Neural cell (in vitro differentiated cells): ENCODE measurements around the gene MACF1. TPM values are rescaled to one million over a fixed set of nuclear protein-coding genes. Genes with fewer than 3 reads are reported as not detected.

Experiments used
- H2AFZ ChIP-seq: fragments of 200-600, 300-800 bp; sonication (generic), shearing (Covaris generic); 2 replicates; pipeline ENCODE4 v1.6.0; 2014; ENCODE audit warnings: low read depth, mild to moderate bottlenecking, antibody characterized with exemption, low read length, moderate library complexity
- H3F3A ChIP-seq: fragments of 200-600 bp; shearing (Covaris generic); 2 replicates; pipeline ENCODE4 v1.6.1; 2016; ENCODE audit warnings: mild to moderate bottlenecking, moderate library complexity, mixed read lengths, antibody characterized with exemption, low read length; ENCODE audit not compliant: insufficient read depth, poor library complexity, severe bottlenecking
- H3K27ac ChIP-seq: fragments of 200-600, 300-800 bp; sonication (generic), shearing (Covaris generic); 2 replicates; pipeline ENCODE4 v1.5.1; 2014; ENCODE audit warnings: mild to moderate bottlenecking, low read length, moderate library complexity
- H3K27me3 ChIP-seq: fragments of 300-800, 200-600 bp; sonication (generic), shearing (Covaris generic); 2 replicates; pipeline ENCODE4 v1.6.0; 2014; ENCODE audit warnings: mild to moderate bottlenecking, low read depth, low read length, moderate library complexity; ENCODE audit not compliant: insufficient read depth
- H3K36me3 ChIP-seq: fragments of 300-800, 200-600 bp; sonication (generic), shearing (Covaris generic); 2 replicates; pipeline ENCODE4 v1.5.1; 2014; ENCODE audit warnings: mild to moderate bottlenecking, antibody characterized with exemption, low read length, moderate library complexity; ENCODE audit not compliant: insufficient read depth
- H3K4me2 ChIP-seq: fragments of 300-800, 200-600 bp; sonication (generic), shearing (Covaris generic); 2 replicates; pipeline ENCODE4 v1.6.0; 2014; ENCODE audit warnings: mild to moderate bottlenecking, low read length
- H3K4me3 ChIP-seq: fragments of 300-800, 200-600 bp; sonication (generic), shearing (Covaris generic); 2 replicates; pipeline ENCODE4 v1.5.1; 2014; ENCODE audit warnings: mild to moderate bottlenecking, low read length, moderate library complexity
- H3K79me2 ChIP-seq: fragments of 200-600 bp; shearing (Covaris generic); replicated peaks from 2 replicates; pipeline ENCODE4 v1.6.0; 2014; ENCODE audit warnings: mild to moderate bottlenecking, low read length, moderate library complexity; ENCODE audit not compliant: insufficient read depth
- H3K9ac ChIP-seq: fragments of 300-800, 200-600 bp; sonication (generic), shearing (Covaris generic); 2 replicates; pipeline ENCODE4 v1.6.1; 2016; ENCODE audit warnings: mild to moderate bottlenecking, low read length, mixed read lengths
- H3K9me2 ChIP-seq: fragments of 200-600 bp; shearing (Covaris generic); 2 replicates; pipeline ENCODE4 v1.6.1; 2016; ENCODE audit warnings: mild to moderate bottlenecking, low read length, mixed read lengths; ENCODE audit not compliant: insufficient read depth
- H3K9me3 ChIP-seq: fragments of 200-600, 300-800 bp; sonication (generic), shearing (Covaris generic); 2 replicates; pipeline ENCODE4 v1.6.1; 2016; ENCODE audit warnings: mild to moderate bottlenecking, mixed run types, low read length, moderate library complexity, mixed read lengths
- H4K20me1 ChIP-seq: fragments of 200-600 bp; shearing (Covaris generic); 2 replicates; pipeline ENCODE4 v1.6.1; 2016; ENCODE audit warnings: mild to moderate bottlenecking, mixed run types; ENCODE audit not compliant: insufficient read depth
- EP300 ChIP-seq: fragments of 450-650 bp; conservative IDR thresholded peaks from 2 replicates; pipeline ENCODE4 v1.6.1; 2014; ENCODE audit warnings: antibody characterized with exemption, mild to moderate bottlenecking, moderate library complexity; ENCODE audit not compliant: poor library complexity, severe bottlenecking
- MXI1 ChIP-seq: fragments of 450-650 bp; conservative IDR thresholded peaks from 2 replicates; pipeline ENCODE4 v1.6.1; 2014; ENCODE audit warnings: antibody characterized with exemption, mild to moderate bottlenecking; ENCODE audit not compliant: poor library complexity, severe bottlenecking
- POLR2AphosphoS5 ChIP-seq: IDR thresholded peaks from 2 replicates; pipeline ENCODE4 v1.6.1; 2012
- RAD21 ChIP-seq: fragments of 450-650 bp; conservative IDR thresholded peaks from 2 replicates; pipeline ENCODE4 v1.6.1; 2014; ENCODE audit warnings: antibody characterized with exemption, mild to moderate bottlenecking, moderate library complexity
- SMC3 ChIP-seq: fragments of 450-650 bp; conservative IDR thresholded peaks from 2 replicates; pipeline ENCODE4 v1.6.1; 2014; ENCODE audit warnings: antibody characterized with exemption, mild to moderate bottlenecking, moderate library complexity; ENCODE audit not compliant: poor library complexity
- polyA plus RNA-seq: library from polyadenylated mRNA; depleted of rRNA; stranded (reverse); fragments of >200 nt; gene quantifications from 2 replicates; pipeline ENCODE4 v1.2.3, GENCODE V29; 2014
- TF ChIP-seq, protein P1 (sequence below): fragments of 450-650 bp; IDR thresholded peaks from 2 replicates; pipeline ENCODE4 v1.5.1; 2014; ENCODE audit warnings: antibody characterized with exemption, mild to moderate bottlenecking, moderate library complexity; ENCODE audit not compliant: poor library complexity, severe bottlenecking
- TF ChIP-seq, protein P2 (sequence below): IDR thresholded peaks from 2 replicates; pipeline ENCODE4 v1.6.1; 2012; ENCODE audit warnings: borderline replicate concordance

Gene MACF1
- polyA plus RNA-seq, 1 donor from 2014 or later: 176 TPM

DNA sequence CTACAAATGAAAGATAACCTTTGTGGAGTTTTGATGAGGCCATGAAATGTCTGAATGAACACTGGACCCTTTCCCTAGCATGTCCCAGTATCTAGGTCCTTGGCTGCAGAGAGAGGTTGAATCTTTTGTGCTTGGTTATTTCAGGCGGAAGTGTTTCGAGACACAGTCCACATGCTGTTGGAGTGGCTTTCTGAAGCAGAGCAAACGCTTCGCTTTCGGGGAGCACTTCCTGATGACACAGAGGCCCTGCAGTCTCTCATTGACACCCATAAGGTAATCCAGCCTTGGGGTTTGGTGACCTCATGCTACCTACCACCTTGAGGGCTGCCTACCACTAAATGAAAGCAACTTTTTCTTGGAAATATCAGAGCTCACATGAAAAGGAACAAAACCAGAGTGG, 248.0 kb downstream of the MACF1 start:
- TF ChIP-seq EP300: no peak
- no peak for TF ChIP-seq POLR2AphosphoS5
- TF ChIP-seq, protein P1, sequence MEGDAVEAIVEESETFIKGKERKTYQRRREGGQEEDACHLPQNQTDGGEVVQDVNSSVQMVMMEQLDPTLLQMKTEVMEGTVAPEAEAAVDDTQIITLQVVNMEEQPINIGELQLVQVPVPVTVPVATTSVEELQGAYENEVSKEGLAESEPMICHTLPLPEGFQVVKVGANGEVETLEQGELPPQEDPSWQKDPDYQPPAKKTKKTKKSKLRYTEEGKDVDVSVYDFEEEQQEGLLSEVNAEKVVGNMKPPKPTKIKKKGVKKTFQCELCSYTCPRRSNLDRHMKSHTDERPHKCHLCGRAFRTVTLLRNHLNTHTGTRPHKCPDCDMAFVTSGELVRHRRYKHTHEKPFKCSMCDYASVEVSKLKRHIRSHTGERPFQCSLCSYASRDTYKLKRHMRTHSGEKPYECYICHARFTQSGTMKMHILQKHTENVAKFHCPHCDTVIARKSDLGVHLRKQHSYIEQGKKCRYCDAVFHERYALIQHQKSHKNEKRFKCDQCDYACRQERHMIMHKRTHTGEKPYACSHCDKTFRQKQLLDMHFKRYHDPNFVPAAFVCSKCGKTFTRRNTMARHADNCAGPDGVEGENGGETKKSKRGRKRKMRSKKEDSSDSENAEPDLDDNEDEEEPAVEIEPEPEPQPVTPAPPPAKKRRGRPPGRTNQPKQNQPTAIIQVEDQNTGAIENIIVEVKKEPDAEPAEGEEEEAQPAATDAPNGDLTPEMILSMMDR: no peak
- TF ChIP-seq, protein P2, sequence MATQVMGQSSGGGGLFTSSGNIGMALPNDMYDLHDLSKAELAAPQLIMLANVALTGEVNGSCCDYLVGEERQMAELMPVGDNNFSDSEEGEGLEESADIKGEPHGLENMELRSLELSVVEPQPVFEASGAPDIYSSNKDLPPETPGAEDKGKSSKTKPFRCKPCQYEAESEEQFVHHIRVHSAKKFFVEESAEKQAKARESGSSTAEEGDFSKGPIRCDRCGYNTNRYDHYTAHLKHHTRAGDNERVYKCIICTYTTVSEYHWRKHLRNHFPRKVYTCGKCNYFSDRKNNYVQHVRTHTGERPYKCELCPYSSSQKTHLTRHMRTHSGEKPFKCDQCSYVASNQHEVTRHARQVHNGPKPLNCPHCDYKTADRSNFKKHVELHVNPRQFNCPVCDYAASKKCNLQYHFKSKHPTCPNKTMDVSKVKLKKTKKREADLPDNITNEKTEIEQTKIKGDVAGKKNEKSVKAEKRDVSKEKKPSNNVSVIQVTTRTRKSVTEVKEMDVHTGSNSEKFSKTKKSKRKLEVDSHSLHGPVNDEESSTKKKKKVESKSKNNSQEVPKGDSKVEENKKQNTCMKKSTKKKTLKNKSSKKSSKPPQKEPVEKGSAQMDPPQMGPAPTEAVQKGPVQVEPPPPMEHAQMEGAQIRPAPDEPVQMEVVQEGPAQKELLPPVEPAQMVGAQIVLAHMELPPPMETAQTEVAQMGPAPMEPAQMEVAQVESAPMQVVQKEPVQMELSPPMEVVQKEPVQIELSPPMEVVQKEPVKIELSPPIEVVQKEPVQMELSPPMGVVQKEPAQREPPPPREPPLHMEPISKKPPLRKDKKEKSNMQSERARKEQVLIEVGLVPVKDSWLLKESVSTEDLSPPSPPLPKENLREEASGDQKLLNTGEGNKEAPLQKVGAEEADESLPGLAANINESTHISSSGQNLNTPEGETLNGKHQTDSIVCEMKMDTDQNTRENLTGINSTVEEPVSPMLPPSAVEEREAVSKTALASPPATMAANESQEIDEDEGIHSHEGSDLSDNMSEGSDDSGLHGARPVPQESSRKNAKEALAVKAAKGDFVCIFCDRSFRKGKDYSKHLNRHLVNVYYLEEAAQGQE: no peak
- TF ChIP-seq MXI1: no peak
- no peak for TF ChIP-seq RAD21
- TF ChIP-seq SMC3: no peak
- Histone ChIP-seq H3K9ac (no peak overlapping the region), H3F3A (no peaks in the 10 kb centered on the region), H3K4me3 (no peak overlapping the region), H3K9me2 (no peaks in the 10 kb centered on the region), H3K36me3 (peaks cover 37% of the 10 kb centered on the region), H3K27ac (no peak overlapping the region), H3K9me3 (no peaks in the 10 kb centered on the region), H3K27me3 (no peaks in the 10 kb centered on the region), H2AFZ (no peak overlapping the region), H3K4me2 (no peak overlapping the region), H4K20me1 (no peaks in the 10 kb centered on the region), H3K79me2 (no peaks in the 10 kb centered on the region)

DNA sequence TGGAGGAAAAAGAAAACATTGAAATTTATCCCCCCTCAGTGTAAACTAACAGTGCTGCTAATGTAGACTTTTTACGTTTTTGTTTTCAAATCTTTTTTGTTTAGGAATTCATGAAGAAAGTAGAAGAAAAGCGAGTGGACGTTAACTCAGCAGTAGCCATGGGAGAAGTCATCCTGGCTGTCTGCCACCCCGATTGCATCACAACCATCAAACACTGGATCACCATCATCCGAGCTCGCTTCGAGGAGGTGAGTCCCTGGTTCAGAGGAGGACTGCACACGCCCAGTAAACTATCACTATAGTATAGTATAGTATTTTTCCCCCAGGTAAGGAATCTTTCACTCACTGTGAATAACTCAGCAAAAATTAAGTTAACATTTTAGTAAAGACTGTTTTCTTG, 249.1 kb downstream of the MACF1 start:
- Histone ChIP-seq H3K36me3 (peaks cover 37% of the 10 kb centered on the region), H3K9me2 (no peaks in the 10 kb centered on the region), H3K27ac (no peak overlapping the region)

More for the DNA sequence above, 249.1 kb downstream of the MACF1 start:
- Histone ChIP-seq H3K9ac (no peak overlapping the region), H3K4me3 (no peak overlapping the region), H3K4me2 (no peak overlapping the region), H3K27me3 (no peaks in the 10 kb centered on the region), H3F3A (no peaks in the 10 kb centered on the region), H4K20me1 (no peaks in the 10 kb centered on the region), H2AFZ (no peak overlapping the region), H3K9me3 (no peaks in the 10 kb centered on the region), H3K79me2 (no peaks in the 10 kb centered on the region)
- TF ChIP-seq, protein P1: no peak
